ENCODE data around the gene MCTS1.

The MCTS1 gene

GRCh38 chrX:120653000-120653399 lies 49.1 kb downstream of the MCTS1 start:
- no peak for DNase-seq (ENCODE audit: low spot score)
- H3K27ac ChIP-seq: no peak overlapping the region
- POLR2A ChIA-PET (ENCODE audit: low non-redundant PET): no interaction called here
- CTCF ChIA-PET: interaction anchor here (0.6 kb wide), 1 partner anchor 685 kb away, joined by 3 read pairs; no protein-coding TSS in a partner anchor
- no peak for TF ChIP-seq CTCF (conservative IDR thresholded peaks at IDR 0.05; ENCODE audit: low read depth)

DNA sequence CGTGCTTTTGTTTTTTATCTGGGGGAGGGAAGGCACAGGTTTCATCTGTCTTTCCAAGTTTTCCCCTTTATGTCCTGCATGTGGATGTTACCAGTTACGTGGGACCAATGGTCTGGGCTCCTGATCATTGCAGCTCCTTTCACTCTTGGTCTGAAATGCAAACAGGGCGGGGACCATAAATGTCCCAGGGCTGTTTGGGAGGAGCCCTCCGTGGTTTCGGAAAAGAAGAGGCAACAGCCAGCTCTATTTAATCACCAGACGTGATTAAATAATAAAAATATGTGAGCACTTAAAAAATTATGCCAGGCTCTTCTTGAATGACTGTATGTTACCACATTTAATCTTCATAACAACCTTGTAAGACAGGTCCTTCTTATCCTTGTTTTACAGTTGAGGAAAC lies 56.7 kb downstream of the MCTS1 start:
- DNase-seq (ENCODE audit: low spot score): no peak
- CTCF ChIA-PET: no interaction called here
- peak overlapping the region; percentile 52 for H3K27ac ChIP-seq
- TF ChIP-seq CTCF (conservative IDR thresholded peaks at IDR 0.05; ENCODE audit: low read depth): no peak
- POLR2A ChIA-PET (ENCODE audit: low non-redundant PET): no interaction called here

Data from RWPE1 (cell line).